ENCODE data around the gene CFAP57. TPM values are rescaled to one million over a fixed set of nuclear protein-coding genes. Genes with fewer than 3 reads are reported as not detected.

CFAP57 gene
- polyA plus RNA-seq, 10 donors = 0.11 to 0.88 (median 0.21) TPM

DNA sequence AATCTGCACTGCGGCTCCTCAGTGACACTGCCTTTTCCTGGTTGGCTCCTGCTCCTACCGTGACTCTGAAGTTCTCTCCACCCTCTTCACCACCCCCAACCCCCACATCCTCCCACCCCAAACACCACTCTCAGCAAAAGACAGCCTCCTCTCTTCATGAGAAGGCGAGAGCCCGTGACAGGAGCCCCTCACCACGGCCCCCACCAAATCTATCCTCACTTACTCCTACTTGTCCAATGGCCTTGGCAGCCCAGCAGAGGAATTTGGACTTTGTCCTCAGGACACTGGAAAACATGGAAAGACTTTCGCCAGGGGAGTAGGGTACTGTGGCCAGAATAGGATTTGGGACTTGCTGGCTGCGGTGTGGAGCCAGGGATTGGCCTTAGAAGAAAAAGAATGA, 104.5 kb downstream of the CFAP57 start:
- DNase-seq = no peak

DNA sequence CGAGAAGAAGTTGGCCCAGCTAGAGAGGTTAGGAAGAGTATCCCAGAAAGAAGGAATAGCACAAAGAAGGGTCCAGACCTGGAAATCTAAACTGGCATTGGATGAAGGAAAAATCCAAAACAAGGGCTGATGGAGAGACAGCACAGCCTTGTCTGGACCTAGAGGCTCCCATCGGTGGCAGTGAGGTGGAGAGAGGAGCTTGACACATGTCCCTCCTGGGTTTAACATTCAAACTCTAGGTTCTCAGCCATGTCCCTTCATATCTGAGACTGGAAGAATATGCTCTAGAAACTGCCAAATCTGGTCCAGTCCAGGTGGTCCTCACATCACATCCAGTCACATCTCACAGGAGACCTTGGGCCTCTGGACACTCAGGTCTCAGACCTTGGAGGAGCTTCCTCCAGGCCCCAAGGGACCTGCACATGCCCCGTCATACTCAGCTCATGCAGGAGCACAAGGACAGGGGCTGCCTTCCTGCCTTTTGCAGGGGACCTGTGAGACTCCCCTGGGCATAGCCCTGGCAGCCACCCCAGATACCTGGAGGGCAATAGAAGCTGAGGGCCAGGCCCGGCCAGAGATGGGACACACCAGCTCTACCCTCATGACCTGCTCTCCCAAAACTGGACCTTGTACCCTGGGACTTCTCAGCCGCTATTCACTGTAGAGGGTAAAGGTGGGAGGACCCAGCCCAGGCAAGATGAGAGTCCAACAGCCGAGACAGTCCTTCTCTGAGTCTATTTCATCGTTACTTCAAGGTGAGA, 105.2 kb downstream of the CFAP57 start:
- no peak for DNase-seq

DNA sequence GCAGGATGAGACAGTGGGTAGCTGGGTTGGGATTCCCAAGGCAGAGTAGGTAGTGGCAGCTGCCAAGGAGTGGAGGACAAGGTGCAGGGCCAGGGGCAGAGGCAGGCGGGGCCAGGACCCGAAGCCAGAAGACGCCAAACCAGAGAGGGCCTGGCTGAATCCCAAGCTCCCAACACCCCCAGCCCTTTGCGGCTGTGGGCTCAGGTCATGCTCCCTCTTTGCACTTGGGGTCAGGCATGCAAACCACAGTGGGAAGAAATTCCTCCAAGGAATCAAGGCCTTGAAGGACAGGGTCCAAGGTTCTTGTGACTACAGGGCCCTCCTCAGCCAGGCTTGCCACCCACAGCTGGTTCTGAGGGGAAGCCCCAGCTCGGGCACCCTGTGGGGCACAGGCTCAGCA, 107.0 kb downstream of the CFAP57 start:
- DNase-seq = no peak

DNA sequence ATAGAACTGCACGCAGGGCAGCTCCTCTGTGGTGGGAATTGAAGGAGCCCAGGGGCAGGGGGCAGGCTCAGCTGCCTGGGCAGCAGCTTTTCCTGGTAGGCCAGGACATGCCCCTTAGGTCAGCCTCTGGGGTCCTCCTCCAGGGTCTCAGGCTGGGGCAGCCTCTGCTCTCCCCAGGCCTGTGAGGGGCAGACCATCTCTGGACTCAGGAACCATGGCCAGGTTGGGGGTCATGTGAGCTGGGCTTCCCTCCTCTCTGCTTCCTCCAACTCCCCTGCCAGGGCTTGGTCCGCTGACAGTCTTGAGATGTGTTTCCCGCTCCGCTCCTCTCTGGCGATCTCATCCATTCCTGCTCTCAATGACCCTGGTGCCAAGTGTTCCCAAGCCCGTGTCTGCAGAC, 107.5 kb downstream of the CFAP57 start:
- DNase-seq = no peak

DNA sequence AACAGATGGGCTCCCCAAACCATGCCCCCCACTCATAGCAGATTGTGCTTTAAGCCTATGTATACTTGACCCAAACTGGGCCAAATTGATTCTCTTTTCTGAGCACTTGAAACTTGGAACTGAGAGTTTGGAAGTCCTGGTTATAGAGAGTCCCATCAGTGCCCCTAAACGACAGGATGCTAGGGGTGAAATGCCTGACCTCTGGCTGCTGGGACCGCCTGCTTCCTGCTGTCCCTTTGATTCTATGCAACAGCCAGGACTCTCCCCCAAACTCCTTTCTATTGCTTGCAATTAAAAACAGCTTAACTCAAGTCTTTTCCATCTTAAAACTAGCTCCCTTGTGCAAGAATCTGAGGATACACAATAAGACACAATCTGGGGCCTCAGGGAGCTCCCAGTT, 108.6 kb downstream of the CFAP57 start:
- DNase-seq = no peak

DNA sequence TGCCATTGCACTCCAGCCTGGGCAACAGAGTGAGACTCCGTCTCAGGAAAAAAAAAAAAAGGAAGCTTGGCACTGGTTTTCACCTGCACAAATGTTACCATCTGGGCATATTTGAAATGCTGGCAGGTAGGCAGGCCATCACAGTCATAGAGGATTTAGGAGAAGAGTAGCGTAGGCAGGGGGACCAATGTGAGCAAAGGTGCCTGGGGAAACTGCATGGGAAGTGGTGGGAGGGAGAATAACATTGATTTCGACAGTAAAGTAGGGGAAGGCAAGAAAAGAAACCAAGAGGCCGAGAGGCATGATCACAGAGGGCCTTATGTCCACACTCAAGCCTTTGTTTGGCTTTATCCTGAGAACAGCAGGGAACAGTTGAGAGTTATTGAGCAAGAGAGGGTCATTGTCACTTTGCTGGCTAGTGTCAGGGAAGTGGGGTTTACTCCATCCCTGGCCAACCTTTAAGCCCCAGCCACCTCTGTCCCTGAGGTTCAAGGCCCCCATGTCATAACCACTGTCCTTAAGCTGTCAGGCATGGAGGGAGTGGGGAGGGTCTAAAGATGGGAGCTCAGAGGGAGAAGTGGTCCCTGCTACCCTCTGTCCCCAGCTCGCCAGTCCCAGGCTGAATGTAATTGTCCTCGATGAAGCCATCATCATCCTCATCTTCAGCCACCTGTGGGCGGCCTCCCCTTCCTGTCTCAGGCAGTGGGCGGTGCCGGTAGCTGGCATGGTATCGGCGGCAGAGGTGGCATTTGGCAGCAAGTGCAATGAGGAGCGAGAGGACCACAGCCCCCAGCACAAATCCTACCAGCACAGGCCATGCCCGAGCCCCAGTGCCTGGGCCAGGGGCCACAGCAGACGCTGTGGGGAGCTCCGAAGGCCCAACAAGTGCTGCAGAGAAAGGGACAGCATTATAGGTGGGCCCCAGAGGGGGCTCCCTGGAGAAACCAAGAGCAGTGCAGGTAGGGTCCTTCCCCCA, 110.4 kb downstream of the CFAP57 start:
- no peak for DNase-seq

DNA sequence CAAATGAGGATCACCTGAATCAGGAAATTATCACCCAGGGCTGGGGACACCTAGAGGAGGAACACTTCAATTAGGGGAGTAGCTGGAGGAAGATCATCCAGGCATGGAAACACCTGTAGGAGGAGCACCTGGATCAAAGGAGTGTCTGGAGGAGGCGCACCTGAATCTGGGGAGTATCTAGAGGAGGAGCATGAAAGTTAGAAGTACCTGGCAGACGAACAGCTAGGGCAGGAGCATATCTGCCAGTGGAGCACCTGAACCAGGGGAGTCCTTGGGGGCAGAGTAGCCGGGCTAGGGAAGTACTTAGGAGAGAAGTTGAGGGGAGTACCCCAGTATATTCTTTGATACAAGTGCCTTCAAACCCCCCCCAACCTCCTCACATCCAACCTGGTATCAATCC, 111.9 kb downstream of the CFAP57 start:
- no peak for DNase-seq

DNA sequence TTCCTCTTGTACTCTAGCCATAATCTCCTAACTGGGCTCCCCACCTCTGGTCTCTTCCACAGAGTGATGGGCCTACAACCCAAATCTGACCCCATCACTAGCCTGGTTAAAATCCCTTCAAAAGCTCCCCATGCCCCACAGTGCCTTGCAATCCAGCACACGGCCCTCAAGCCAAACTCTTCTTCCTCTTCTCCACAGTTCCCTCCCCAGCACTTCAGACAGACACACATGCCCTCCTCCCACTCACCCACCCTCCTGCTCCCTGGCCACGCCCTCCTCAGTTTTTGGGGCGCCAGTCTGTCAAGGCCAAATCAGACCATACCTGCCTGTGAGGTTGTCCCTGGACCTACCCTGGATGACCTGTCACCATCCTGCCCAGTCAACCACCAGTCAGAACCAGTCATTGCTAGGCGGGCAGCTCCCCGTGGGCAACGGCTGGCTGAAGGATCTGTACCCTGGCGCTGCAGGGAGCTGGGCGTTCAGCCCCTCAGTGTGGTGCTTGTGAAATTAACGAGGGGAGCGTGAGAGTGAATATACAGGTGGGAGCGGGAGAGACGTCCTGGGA, 112.5 kb downstream of the CFAP57 start:
- no peak for DNase-seq

DNA sequence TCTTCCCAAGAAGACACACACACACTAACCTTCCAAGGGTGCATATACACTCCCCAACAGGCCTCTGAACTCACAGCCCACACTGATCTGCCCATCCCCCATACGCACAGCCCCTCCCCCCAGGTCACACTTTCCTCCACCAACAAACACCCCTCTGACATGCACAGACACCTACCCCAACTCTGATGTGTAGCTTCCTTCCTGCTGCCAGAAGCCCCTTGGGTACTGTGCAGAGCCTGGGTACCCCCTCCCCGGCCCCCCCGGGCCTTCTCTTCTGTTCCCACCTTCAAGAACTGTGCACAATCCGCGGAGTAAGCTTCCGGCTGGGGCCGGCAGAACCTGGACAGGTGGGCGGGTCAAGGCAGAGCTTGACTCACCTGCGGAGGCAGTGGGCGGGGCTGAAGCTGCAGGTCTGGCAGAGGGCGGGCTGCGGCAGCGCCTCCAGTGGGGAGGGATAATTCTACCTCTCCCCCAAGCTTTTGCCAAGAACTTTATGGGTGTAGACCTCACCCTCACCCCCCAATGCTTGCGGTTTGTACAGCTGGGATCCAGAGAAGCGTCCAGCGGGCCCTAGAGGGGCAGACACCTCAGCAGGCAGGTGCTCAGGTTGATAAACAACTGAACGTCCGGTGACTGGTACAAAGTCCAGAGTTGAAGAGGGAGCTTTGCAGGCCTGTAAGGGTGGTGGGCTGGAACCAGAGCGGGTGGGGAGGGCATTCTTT, 113.3 kb downstream of the CFAP57 start, which contains the start of gene C1orf210:
Gene C1orf210 (minus strand): TSS at position 313 of the 722 bp plus-strand sequence. CDS start 2,311 bp downstream, outside the sequence.
- DNase-seq = no peak

DNA sequence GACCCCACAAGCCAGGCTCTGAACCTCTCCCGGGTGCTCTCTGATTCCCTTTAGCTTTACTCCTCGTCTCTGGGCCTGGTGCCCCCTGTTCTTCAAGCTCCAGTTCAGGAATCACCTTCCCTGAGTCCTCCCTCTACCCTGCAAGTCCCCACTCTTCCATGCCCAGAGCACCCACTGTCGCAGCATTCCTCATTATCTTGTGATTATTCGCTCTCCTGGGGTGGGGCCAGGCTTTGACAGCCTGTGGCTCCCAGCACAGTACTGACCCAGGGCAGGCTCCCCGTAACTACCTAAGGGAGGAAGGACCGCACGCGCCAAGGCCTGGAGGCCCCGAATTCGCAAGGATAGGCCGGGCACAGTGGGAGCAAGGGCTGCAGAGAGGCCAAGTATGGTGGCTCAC, 114.0 kb downstream of the CFAP57 start:
- DNase-seq = no peak

DNA sequence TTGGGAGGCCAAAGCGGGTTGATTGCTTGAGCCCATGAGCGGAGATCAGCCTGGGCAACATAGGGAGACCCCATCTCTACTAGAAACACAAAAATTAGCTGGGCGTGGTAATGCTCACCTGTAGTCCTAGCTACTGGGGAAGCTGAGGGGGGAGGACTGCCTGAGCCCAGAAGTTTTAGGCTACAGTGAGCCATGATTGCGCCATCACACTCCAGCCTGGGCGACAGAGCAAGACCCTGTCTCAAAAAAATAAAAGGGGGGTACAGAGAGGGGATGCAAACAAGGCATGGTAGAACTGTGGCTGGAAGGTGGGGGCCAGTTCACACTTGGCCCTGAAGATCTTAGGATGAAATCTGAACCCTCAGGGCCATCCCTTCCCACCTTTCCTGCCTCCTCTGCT, 114.4 kb downstream of the CFAP57 start:
- no peak for DNase-seq

DNA sequence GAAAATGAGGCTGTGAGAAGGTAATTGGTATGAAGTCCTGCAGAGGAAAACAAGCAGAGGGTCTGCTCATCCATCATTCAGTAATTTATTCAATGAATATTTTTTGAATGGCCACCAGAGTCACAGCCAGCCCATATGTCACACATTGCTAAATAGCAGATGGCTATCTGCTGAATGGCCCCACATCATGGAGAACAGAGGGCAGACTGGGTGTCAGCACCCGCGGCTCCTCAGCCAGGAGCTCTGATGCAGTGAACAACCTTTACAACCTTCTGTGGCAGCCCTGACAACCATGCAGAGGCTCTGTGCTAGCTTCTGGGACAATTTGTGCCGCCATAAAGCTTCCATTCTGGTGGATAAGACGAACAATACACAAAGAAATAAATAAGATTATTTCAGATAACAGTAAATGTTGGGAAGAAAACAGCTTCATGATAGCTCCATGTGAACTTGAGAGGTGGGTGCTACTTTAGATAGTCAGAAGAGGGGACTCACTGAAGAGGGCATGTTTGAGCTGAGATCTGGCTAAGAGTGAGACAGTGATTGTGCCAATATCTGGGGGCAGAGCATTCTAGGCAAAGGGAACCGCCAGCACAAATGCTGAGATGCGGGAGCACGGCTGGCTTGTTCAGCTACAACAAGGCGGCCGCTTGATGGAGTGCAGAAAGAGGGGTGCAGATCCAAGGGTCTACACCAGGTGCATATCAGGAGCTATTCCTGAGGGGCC, 116.1 kb downstream of the CFAP57 start:
- no peak for DNase-seq

DNA sequence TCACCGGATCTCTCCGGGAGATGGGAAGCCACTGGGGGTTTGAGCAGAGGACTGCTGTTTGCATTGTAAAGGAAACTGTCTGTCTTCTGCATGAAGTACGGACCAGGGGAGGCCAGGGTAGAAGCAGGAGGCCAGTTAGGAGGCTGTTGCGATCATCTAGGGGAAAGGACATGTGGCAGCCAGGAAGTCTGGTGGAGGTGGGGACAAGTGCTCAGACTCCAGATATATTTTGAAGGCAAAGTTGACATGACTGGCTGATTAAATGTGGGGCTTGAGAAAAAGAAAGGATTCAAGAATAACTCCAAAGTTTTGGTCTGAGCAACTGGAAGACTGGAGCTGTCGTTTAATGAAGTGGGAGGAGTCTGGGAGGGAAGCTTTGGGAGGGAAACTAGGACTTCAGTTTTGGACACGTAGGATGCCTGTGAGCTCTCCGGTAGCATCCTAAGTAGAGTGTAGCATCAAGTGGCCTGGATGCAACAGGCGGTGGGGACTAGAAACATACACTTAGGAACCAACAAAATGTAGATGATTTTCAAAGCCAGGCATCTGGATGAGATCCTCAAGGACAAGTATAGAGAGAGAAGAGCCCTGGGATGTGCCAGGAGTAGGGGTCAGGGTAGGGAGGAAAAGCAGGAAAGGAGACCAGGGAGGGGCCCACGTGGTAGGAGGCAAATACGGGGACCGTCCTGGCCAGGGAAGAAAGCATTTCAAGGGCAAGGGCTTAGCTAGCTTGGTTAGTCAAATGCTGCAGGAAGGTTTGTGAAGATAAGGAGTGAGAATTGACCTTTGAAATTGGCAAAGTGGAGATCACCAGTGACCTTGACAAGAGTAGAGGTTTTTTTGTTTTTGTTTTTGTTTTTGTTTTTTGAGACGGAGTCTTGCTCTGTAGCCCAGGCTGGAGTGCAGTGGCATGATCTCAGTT, 116.9 kb downstream of the CFAP57 start:
- DNase-seq = no peak

DNA sequence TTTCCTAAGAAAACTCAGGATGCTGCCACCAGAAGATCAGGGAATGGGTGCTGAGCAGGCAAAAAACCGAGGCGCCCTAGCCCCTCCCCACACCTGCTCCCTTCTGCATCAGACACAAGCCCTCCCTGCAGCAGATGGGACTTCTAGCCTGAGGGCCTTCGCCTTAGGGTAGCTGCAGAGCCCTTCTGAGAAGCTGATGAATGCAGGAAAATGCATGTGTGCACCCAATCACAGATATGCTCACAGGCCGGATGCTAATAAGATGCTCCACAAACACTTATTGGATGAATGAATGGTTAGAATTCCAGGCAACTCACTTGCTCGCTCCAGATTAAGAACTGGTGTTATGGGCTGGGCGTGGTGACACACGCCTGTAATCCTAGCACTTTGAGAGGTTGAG, 120.1 kb downstream of the CFAP57 start:
- no peak for DNase-seq

DNA sequence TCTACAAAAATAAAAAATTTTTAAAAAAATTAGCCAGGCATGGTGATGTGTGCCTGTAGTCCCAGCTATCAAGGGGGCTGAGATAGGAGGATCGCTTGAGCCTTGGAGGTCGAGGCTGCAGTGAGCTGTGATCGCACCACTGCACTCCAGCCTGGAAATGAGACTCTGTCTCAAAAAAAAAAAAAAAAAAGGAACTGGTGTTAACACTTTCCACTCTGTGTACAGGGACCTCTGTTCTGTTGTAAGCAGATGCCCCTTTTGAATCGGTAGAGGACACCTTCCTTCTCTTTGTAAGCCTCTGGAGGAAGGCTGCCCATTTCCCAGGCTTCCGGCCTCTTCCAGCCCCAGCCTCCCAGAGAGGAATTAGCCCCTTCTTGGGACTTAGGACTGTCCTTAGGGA, 120.5 kb downstream of the CFAP57 start:
- DNase-seq = no peak

DNA sequence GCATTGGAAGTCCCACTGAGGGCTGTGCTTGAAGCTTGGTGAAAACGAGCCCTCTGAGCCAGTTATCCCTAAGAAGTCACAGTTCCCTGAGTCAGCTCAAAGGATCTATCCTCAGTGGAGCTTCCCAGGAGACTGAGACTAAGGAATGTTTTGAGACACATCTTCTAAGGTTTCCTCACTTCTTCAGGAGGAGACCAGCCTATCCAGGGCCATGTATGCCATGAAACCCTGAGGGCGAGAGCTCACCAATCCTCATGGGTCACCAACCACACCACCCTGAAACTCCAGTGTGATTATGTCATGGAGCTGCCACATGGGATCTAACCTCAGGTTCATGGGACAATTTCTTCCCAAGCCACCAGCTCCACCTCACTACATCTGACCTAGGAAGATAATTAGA, 121.0 kb downstream of the CFAP57 start:
- DNase-seq = no peak

DNA sequence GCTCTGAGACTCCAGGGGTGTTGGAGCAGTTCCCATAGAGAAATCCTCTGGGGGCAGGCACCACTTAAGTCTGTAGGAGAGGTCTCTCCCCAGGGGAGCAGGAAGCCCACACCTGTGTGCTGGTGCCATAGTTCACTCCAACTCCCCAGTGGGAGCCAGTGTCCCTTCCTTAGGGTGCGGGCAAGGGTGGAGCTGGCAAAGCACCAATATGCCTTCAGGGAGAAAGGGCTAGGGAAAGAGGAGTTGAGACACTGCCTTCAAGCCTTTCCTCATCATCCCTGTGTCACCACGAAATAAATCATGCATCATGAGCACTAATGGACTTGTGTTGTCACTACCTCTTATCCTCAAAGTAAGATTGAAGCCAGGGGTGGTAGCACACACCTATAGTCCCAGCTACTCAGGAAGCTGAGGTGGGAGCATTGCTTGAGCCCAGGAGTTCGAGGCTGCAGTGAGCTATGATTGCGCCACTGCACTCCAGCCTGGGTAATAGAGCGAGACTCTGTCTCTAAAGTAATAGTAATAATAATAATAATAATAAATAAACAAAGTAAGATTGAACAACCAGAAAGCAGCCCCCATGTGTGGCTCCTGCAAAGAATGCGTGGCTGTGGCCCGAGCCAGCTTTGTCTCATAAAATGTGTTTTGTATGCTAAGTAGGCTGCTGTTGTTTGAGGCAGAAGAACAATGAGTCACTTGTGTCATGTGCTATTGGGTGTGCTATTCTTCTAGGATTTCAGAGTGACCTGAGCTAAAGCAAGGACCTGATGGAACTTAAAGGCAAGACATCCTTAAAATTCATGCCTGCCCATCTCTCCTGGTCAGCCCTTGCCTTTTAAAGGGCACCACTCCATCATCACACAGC, 122.0 kb downstream of the CFAP57 start:
- no peak for DNase-seq

DNA sequence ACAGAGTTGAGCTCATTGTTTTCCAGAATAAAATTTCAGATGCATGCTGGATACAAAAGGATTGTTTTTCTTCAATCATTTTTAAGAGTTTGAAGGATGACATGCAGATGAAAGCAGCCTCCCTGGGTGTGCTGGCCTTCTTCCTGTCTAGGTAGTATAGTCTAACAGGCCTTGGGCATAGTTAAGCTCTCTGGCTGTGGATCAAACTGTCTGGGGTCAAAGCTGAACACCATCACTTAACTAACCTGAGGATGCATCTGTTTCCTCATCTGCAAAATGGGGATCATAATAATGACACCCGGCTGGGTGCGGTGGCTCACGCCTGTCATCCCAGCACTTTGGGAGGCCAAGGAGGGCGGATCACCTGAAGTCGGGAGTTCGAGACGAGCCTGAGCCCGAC, 122.6 kb downstream of the CFAP57 start:
- no peak for DNase-seq

DNA sequence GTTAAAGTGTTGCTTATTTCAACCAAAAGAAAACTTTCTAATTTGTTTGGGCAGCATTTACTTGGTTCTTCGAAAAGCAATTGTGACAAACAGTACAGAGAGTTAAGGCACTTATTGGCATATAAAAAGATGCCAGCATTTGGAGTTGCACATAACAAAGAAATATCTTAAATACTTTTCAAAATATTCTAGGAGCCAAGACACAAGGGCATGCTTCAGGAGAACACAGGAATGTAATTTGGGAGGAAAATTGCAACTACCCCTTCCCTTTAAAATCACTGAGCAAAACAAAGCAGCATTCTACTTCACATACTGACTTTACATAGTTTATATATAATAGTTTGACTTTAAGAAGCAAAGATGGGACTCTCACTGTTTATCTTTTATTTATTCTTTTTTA, 124.1 kb downstream of the CFAP57 start:
- DNase-seq = no peak

Measured in muscle of back (tissue), 11 donors.